Nephron progenitor cell (in vitro differentiated cells): ENCODE data around the gene TSBP1.

ENCODE experiments used
- DNase-seq: peaks from one replicate; pipeline ENCODE4 v3.0.0; 2021
- H3K27ac Mint-ChIP-seq: 2 replicates; pipeline ENCODE4 v1.8.0; 2021; ENCODE audit warnings: mild to moderate bottlenecking, moderate library complexity, mixed read lengths
- H3K27me3 Mint-ChIP-seq: 2 replicates; pipeline ENCODE4 v1.8.0; 2021; ENCODE audit warnings: mild to moderate bottlenecking, low read depth, mixed read lengths; ENCODE audit not compliant: poor library complexity
- H3K36me3 Mint-ChIP-seq: 2 replicates; pipeline ENCODE4 v1.8.0; 2021; ENCODE audit warnings: low read depth, mixed read lengths
- H3K4me1 Mint-ChIP-seq: 2 replicates; pipeline ENCODE4 v1.8.0; 2021; ENCODE audit warnings: mixed read lengths
- H3K4me3 Mint-ChIP-seq: 2 replicates; pipeline ENCODE4 v1.8.0; 2021; ENCODE audit warnings: mild to moderate bottlenecking, moderate library complexity, mixed read lengths
- H3K9me3 Mint-ChIP-seq: 2 replicates; pipeline ENCODE4 v1.8.0; 2021; ENCODE audit warnings: mild to moderate bottlenecking, moderate library complexity, mixed read lengths
- CTCF ChIP-seq: fragments of 200-600 bp; sonication (generic); IDR thresholded peaks from 2 replicates; pipeline ENCODE4 v1.5.0; 2021; ENCODE audit warnings: antibody characterized with exemption

Gene TSBP1

DNA sequence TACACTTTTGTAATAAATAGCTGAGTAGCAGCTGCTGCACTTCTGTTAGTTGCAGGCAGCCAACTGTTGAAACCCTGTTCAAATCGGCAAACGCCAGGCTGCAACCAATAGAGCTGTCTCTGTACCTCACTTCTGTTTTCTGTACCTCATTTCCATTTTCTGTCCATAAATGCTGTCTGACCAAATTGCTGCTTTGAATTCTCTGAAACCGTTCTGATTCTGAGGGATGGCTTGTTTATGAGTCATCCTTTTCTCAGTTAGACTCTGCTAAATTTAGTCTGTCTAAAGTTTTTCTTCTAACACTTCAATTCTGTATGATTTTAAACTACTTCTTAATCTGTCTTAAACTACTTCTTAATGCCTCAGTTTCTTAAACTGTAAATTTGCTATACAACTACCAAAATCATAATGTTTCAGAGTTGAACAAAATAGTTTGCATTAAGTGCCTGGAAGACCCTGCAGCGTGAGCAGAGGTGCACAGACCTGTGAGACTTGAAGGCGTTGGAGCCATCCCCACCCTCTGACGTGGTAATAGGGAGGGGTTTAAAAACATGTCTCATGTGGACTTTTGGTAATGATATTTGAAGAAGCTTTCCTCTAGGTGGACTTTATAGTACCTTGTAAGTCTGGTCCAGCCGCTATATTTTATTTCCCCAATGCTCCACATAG, 25.7 kb upstream of the TSBP1 start:
- Mint-ChIP-seq H3K4me1 (peaks cover 13% of the 10 kb centered on the region), H3K27ac (no peak overlapping the region), H3K4me3 (no peak overlapping the region), H3K9me3 (peaks cover 6% of the 10 kb centered on the region), H3K36me3 (peaks cover 25% of the 10 kb centered on the region), H3K27me3 (peaks cover 3% of the 10 kb centered on the region)
- TF ChIP-seq CTCF = no peak
- DNase-seq = no peak

DNA sequence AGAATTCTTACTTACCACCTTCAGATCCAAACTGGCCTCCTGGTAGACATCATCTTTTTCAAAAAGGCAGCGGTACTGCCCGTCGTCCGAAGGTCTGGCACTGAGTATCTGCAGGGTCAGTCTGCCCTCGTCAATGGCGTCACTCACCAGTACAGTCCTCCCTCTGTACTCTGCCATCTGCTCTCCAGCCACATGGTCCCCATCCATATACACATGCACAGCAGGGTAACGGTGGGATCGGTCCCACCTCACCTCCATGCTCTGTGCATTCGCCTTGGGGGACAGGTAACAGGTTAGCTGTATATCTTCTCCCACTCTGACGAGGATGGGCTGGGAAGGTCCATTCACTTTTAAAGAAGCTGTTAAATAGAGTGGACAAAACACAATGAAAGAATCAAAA, 24.3 kb upstream of the TSBP1 start:
- H3K9me3 Mint-ChIP-seq = peaks cover 3% of the 10 kb centered on the region
- H3K4me3 Mint-ChIP-seq = no peak overlapping the region
- H3K27me3 Mint-ChIP-seq = peaks cover 3% of the 10 kb centered on the region
- DNase-seq = no peak
- no peak for TF ChIP-seq CTCF
- peaks cover 25% of the 10 kb centered on the region for H3K36me3 Mint-ChIP-seq
- H3K4me1 Mint-ChIP-seq = peaks cover 8% of the 10 kb centered on the region
- no peak overlapping the region for H3K27ac Mint-ChIP-seq

- no peak for TF ChIP-seq CTCF
- peaks cover 8% of the 10 kb centered on the region for H3K4me1 Mint-ChIP-seq
- H3K27ac Mint-ChIP-seq = peak overlapping the region; percentile 61
- no peak overlapping the region for H3K4me3 Mint-ChIP-seq
- H3K9me3 Mint-ChIP-seq = no peaks in the 10 kb centered on the region
- DNase-seq = no peak
- H3K36me3 Mint-ChIP-seq = peaks cover 25% of the 10 kb centered on the region
- H3K27me3 Mint-ChIP-seq = peaks cover 8% of the 10 kb centered on the region
Measured at GRCh38 chr6:32393665-32394420, 22.1 kb upstream of the TSBP1 start.

GRCh38 chr6:32391505-32391904, 19.8 kb upstream of the TSBP1 start:
- Mint-ChIP-seq H3K27me3 (peaks cover 5% of the 10 kb centered on the region), H3K36me3 (peaks cover 29% of the 10 kb centered on the region), H3K9me3 (peaks cover 4% of the 10 kb centered on the region), H3K27ac (no peak overlapping the region), H3K4me1 (peaks cover 8% of the 10 kb centered on the region), H3K4me3 (no peak overlapping the region)
- TF ChIP-seq CTCF = no peak
- DNase-seq = no peak

DNA sequence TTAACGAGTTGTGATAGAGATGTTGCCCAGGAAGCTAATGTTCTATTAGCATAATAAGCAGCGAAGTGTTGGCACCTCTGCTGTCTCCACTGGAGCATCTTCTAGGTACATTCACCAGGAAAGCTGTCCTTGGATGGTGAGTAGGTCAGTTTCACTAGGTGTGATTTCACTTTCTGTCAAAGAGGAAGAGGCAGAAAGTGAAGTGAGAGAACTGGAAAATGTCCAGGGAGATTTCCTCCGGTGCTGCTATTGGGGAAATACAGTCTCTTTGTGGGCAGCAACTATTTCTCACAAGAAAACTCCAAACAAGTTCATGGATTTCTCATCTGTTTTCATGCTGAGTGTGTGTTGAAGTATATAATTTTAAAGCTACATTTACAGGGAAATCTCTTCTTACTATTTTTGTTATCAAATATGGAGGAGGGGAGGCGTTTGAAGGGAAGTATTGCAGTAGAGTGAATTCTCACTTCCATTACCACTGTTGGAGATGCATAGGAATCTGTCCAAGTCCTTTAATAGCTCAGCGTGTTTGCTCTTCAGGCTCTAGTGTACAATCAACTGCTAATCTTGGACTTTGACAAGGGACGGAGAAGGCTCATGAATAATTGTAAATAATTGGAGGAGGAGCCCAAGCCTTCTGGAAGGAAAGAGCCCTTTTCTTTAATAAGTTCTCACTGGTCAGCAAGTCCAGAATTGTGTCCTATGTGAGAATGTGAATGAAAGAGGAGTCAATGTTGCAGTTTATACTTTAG, 16.1 kb upstream of the TSBP1 start:
- no peak overlapping the region for H3K4me3 Mint-ChIP-seq

More for the DNA sequence above, 16.1 kb upstream of the TSBP1 start:
- H3K27ac Mint-ChIP-seq = no peak overlapping the region
- DNase-seq = no peak
- H3K27me3 Mint-ChIP-seq = peaks cover 4% of the 10 kb centered on the region
- no peak for TF ChIP-seq CTCF
- H3K4me1 Mint-ChIP-seq = no peaks in the 10 kb centered on the region
- H3K36me3 Mint-ChIP-seq = peaks cover 13% of the 10 kb centered on the region
- peaks cover 18% of the 10 kb centered on the region for H3K9me3 Mint-ChIP-seq
